ENCODE results near the gene WWTR1.

Gene WWTR1

DNA sequence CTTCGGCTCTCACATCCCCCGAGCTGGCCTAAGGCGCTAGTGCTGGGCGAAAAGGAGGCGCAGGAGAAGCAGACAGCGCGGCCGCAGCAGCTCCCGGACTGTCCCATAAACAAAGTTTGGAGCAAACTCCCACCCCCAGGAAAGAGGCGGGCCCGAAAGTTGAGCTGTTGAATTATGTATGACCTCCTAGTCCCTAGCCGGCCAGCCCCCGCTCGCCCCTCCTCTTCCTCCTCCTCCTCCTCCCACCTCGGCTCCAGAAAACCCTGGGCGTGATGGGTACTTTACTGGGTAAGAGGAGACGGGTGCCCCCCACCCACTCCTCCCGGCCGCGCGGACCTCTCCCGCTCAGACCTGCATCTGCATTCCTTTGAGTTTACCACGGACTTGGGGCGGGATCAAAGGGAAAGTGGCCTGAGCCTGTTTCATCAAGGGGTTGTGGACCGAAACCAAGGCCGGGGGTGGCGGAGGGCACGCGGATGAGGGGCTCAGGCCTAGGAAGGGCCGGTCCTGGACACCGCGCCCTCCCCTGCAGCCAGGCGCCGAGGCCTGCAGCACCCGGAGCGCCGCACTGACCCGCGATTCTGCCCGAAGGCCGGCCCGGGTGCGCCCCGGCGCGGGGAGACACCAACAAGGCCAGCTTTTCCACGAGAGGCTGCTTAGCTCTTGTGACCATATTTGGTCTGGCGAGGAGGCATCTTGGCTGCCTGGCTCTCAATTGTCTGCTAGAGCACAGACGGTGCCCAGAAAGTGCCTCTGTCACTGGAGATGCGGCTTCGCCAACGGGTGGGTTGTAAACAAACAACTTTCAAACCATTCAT, at the start of gene WWTR1:
TSS of gene WWTR1 (minus strand) at position 100 of the 818 bp plus-strand sequence. CDS start 719 bp downstream, outside the sequence.
- peak; percentile 83 for DNase-seq

DNA sequence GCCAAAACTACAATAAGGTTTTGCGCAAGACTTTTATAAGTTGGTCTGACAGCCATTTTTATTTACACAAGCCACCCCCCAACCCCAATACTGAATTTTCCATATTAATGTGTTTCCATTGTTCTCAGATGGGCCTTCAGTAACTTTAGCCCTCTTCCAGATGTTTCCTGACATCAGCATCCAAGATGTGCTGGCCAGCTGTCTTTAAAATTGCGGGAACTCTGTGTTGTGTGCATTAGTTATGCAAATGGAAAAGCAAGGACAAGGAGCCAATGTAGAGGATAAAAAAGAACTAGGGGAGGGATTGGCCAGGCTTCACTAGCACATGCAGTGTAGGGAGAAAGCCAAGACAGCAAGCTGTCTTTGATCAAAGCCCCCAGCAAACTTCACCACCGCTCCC, 49.1 kb upstream of the WWTR1 start:
- no peak for DNase-seq

DNA sequence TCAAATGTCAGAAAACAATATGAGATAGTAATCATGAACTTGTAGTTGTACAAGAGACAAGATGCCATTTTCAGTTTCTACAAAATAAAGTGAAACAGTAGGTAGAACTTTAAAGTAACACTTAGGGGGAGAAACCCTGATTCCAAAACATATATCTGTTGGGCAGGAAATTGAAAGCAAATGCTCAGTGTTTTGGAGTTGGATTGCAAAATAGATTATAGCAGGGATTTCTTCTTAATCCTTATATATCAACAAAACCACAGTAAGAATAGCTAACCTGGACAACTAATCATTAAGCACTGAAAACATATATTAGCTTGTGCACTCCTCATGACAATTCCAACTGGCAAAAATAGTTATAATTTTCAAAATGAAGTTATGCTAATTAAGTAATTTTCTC, 47.6 kb upstream of the WWTR1 start:
- no peak for DNase-seq

GRCh38 chr3:149703466-149703865, 45.6 kb upstream of the WWTR1 start:
- DNase-seq, result no peak

DNA sequence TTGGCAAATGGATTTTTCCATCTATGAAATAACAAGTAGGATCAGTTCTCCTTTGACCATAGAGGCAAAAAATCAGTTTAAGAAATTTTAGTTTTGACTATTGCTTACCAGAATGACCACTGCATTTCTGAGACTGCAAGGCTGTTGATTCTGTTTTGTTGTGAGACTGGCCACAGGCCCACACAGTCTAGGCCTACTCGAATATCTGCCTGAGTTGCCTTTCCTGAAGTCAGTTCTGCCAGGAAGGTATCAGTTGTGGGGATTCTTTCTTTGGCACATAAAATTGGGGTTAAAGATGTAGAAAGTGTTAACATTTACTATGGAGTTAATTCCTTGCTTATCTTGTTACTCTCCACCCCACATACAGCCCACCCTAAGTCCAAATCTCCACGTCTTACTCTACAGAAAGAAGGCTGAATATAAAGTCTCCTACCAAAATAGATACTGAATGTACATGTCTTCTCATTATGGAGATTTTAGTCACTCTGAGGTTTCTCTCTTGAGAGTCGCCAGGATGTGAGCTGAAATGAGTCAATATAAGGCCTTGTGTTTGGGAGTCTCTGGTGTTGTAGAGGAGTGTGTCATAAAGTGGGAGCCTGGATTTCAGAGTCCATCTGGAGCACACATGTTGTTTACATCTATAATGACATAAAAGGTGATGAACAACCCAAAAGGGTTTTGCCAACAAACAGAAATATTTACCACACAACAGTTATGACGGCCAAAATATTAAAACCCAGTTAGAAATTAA, 45.0 kb upstream of the WWTR1 start:
- no peak for DNase-seq

DNA sequence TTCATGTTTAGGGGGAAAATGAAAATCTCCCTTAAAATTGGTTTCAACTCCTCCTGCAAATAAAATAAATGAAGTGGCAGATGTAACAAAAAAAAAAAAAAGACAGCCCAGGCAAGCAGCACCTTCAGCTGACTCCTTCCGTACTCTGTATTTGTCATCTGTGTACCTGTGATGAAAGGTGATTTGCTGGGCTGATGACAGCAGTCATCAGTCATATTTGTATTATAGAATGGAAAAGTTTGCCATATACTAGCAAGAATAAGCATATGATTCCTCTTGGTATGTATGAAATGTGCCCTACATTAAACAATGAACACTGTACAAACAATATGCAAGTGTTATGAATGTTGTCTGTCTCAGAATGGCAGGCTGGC, 44.1 kb upstream of the WWTR1 start:
- no peak for DNase-seq

- no peak for DNase-seq
Observed at GRCh38 chr3:149701206-149701976, 43.6 kb upstream of the WWTR1 start.

DNA sequence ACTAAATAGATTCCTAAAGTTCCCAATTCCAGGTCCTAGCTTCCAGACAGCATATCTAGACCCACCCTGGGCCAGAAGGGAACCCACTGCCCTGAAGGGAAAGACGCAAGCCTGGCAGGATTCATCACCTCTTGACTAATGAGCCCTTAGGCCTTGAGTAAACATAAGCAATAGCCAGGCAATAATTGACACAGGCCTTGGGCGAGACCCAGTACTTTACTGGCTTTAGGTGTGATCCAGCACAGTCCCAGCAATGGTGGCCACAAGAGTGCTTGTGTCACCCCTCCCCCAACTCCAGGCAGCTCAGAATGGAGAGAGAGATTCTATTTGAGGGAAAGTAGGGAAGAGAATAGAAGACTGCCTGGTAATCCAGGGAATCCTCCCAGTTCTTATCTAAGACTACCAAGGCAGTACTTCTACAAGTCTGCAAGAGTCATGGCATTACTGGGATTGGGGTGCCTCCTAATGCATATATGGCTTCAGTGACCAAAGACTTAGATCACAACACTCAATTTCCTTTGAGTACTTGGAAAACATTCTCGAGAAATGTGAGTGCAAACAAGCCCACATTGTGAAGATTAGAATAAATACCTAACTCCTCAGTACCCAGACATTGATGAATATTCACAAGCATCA, 30.4 kb upstream of the WWTR1 start:
- no peak for DNase-seq

GRCh38 chr3:149686996-149687395, 29.2 kb upstream of the WWTR1 start:
- no peak for DNase-seq

DNA sequence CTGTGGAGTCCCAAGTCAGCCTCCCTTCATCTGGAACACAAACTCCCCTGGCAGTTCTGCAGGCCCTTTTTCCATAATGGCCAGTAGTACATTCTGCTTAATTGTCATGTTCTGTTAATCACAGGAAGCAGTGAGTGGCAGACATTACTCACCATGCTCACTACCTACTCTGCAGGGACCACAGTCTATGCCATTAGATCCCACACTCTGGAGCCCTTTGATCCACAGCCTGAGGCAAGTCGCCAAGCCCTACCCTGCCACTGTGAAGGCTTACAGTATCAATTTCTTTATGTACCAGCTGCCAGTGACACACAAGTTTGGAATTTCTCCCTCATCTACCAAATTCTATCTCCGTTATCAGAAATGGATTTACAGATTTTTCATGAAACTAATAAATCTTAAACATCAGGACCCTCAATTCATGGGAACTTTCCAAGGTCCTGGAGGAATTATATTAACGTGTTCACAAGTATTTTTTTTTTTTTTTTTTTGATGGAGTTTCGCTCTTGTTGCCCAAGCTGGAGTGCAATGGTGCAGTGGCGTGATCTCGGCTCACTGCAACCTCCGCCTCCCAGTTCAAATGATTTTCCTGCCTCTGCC, 20.6 kb upstream of the WWTR1 start:
- no peak for DNase-seq

DNA sequence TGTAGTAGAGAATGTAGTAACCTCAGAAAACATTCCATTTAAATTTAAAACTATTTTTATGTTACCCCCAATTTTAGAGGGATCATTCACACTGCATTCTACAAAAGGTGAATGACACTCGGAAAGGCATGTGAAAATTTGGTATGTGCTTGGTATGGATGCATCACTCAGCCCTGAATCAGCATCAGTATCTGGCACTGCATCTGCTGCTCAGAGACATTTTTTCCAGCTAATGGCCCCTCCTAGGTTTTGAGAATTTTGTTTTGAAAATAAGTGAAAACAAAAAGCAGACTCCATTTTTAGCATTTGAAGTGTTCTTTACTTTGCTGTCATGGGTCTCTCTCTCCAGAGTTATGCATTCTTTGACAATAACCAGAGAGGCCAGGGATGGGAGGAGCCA, 15.6 kb upstream of the WWTR1 start:
- no peak for DNase-seq

GRCh38 chr3:149670742-149671492, 13.1 kb upstream of the WWTR1 start:
- DNase-seq, result no peak

DNA sequence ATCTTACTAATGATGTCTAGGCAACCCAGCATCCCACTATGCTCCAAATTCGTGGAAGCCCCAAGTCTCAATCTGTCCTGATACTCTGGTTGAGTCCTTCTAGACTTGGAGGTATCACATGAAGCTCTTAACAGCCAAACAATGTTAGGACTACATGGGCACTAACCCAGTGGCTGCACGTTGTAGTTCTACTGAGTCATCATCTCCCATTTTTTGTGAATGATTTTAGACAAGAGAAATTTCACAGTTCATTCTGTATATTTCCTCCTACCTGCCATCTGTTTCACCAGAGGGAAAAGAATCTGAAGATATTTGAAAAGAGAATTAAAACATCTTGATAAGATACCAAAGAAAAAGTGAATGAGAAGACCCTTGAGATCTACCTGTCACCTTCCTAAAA, 9.8 kb upstream of the WWTR1 start:
- DNase-seq, result no peak

DNA sequence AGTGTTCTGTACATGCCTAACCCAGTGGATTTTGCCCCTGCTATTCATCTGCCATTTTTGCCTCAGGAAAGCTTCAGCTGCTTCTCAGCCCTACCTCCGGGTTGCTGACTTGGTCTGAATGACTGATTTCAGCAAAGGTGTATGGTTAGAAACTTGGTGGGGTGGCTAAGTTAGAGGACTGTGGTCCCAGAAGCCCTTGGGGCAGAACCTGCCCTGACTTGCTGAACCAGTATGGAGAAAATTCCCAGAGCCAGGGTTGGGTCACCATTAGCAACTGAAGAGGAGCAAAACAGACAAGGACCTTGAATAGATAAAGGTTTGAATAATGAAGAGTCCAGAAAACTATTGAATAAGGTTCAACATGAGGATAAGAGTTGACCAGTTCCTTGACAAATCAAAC, 6.1 kb upstream of the WWTR1 start:
- no peak for DNase-seq

- no peak for DNase-seq
Observed at GRCh38 chr3:149662240-149662887, 4.5 kb upstream of the WWTR1 start.

DNA sequence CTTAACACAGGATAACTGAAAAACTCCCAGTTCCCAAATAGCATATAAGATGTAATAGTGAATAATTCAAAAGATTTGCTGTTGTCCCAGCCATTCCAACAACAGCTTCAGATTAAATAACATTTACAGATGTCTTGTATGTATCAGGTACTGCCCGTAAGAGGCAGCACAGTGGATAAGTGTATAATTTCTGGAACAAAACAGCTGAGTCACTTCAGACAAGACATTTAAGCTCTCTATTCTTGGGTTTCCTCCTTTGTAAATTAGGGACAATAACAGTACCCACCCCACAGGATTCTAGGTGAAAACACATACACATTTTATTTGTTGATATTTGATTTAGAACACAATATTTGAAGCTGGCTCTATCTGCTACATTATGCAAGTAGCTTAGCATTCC, 2.6 kb upstream of the WWTR1 start:
- no peak for DNase-seq

- peak; percentile 51 for DNase-seq
Observed at GRCh38 chr3:149658744-149659497, 1.1 kb upstream of the WWTR1 start.

- DNase-seq, result peak; percentile 57
Observed at GRCh38 chr3:149657321-149657925, 402 bp downstream of the WWTR1 start.

GRCh38 chr3:149655826-149656574, 1.8 kb downstream of the WWTR1 start:
- DNase-seq, result no peak

All from GOT3 (cell line).